Loucy (cell line): ENCODE measurements around the gene TMEM86A.

Experiments
- H2AFZ ChIP-seq: fragments of 200-600 bp; sonication (generic); 2 replicates; pipeline ENCODE4 v1.6.0; 2016; ENCODE audit warnings: antibody characterized with exemption, mild to moderate bottlenecking, low read length, moderate library complexity
- H3F3A ChIP-seq: fragments of 200-600 bp; 2 replicates; pipeline ENCODE4 v1.6.0; 2016; ENCODE audit warnings: antibody characterized with exemption, low read depth, mild to moderate bottlenecking
- H3K27me3 ChIP-seq: fragments of 200-600 bp; sonication (generic); 2 replicates; pipeline ENCODE4 v1.6.1; 2014; ENCODE audit warnings: low read length, mild to moderate bottlenecking; ENCODE audit not compliant: insufficient read depth, poor library complexity, severe bottlenecking
- H3K36me3 ChIP-seq: fragments of 200-600 bp; sonication (generic); 2 replicates; pipeline ENCODE4 v1.6.1; 2016; ENCODE audit warnings: low read length; ENCODE audit not compliant: insufficient read depth
- H3K4me1 ChIP-seq: fragments of 200-600 bp; sonication (generic); 2 replicates; pipeline ENCODE4 v1.5.1; 2014; ENCODE audit warnings: low read length, mild to moderate bottlenecking; ENCODE audit not compliant: insufficient read depth, poor library complexity, severe bottlenecking
- H3K4me2 ChIP-seq: fragments of 200-600 bp; sonication (generic); 2 replicates; pipeline ENCODE4 v1.6.0; 2014; ENCODE audit warnings: antibody characterized with exemption, low read length, low read depth, mild to moderate bottlenecking; ENCODE audit not compliant: poor library complexity, severe bottlenecking
- H3K4me3 ChIP-seq: fragments of 200-600 bp; sonication (generic); 2 replicates; pipeline ENCODE4 v1.5.1; 2014; ENCODE audit warnings: low read length, mild to moderate bottlenecking, mixed read lengths; ENCODE audit not compliant: poor library complexity, severe bottlenecking
- H3K79me2 ChIP-seq: fragments of 200-600 bp; sonication (generic); 2 replicates; pipeline ENCODE4 v1.6.1; 2014; ENCODE audit warnings: low read length; ENCODE audit not compliant: insufficient read depth
- H3K9ac ChIP-seq: fragments of 200-600 bp; sonication (generic); 2 replicates; pipeline ENCODE4 v1.6.0; 2014; ENCODE audit warnings: mild to moderate bottlenecking, low read depth, low read length, moderate library complexity; ENCODE audit not compliant: poor library complexity, severe bottlenecking
- H3K9me2 ChIP-seq: fragments of 200-600 bp; sonication (generic); replicated peaks from 2 replicates; pipeline ENCODE4 v1.6.1; 2016; ENCODE audit warnings: low read depth, low read length, mixed read lengths
- H3K9me3 ChIP-seq: fragments of 200-600 bp; sonication (generic); 2 replicates; pipeline ENCODE4 v1.6.1; 2014; ENCODE audit warnings: mild to moderate bottlenecking, antibody characterized with exemption, low read length, low read depth; ENCODE audit not compliant: insufficient read depth
- H4K20me1 ChIP-seq: fragments of 200-600 bp; sonication (generic); 2 replicates; pipeline ENCODE4 v1.6.0; 2014; ENCODE audit warnings: antibody characterized with exemption, low read length, mild to moderate bottlenecking; ENCODE audit not compliant: insufficient read depth, poor library complexity, severe bottlenecking
- CTCF ChIP-seq: fragments of 200-600 bp; sonication (generic); conservative IDR thresholded peaks from 2 replicates; pipeline ENCODE4 v1.5.1; 2014; ENCODE audit warnings: mild to moderate bottlenecking, antibody characterized with exemption, low read length
- EZH2phosphoT487 ChIP-seq: fragments of 200-600 bp; IDR thresholded peaks from 2 replicates; pipeline ENCODE4 v1.6.1; 2018; ENCODE audit warnings: antibody characterized with exemption, mild to moderate bottlenecking, moderate library complexity, borderline replicate concordance

Gene TMEM86A

DNA sequence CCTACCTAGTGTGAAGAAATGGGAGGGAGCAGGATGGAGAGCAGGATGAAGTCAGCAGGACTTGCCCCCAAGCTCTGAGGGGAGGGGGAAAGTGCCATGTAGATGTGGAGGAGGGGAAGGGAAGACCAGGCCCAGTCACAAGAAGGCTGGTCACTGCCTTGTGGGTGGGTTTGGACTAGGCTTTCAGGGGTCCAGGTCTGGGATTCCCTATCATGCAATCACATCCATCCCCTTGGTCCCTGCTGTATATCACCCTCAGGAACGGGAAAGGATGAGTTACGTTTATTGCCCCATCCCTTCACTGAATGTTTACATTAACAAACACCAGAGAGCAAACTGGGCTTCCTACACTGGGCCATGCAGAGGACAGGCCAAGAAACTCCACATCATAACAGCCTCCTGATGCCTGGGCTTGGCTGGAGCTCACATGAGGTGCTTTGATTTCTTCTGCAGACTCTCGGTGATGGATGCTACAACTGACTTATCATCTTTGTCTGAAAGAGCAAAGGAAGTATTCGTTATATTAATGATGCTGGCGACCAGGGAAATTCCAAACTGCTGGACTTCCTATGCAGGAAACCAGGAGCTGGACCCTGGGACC, 5.6 kb downstream of the TMEM86A start:
- Histone ChIP-seq H3K27me3 (peaks cover 41% of the 10 kb centered on the region), H2AFZ (no peak overlapping the region), H3K9ac (no peak overlapping the region), H4K20me1 (no peaks in the 10 kb centered on the region), H3K9me2 (no peaks in the 10 kb centered on the region), H3K4me3 (no peak overlapping the region), H3K4me2 (no peak overlapping the region), H3F3A (no peaks in the 10 kb centered on the region), H3K79me2 (no peaks in the 10 kb centered on the region), H3K36me3 (no peaks in the 10 kb centered on the region), H3K4me1 (peaks cover 1% of the 10 kb centered on the region), H3K9me3 (no peaks in the 10 kb centered on the region)
- no peak for TF ChIP-seq EZH2phosphoT487

- Histone ChIP-seq H3F3A (no peaks in the 10 kb centered on the region), H3K36me3 (no peaks in the 10 kb centered on the region), H3K4me1 (no peaks in the 10 kb centered on the region), H3K27me3 (peaks cover 40% of the 10 kb centered on the region), H4K20me1 (no peaks in the 10 kb centered on the region), H3K9me2 (no peaks in the 10 kb centered on the region), H3K4me3 (no peak overlapping the region), H3K9me3 (no peaks in the 10 kb centered on the region), H3K9ac (no peak overlapping the region), H3K79me2 (no peaks in the 10 kb centered on the region), H3K4me2 (no peak overlapping the region), H2AFZ (no peak overlapping the region)
- no peak for TF ChIP-seq EZH2phosphoT487
- TF ChIP-seq CTCF, result no peak
Measured at GRCh38 chr11:18704698-18705097, 6.1 kb downstream of the TMEM86A start.

DNA sequence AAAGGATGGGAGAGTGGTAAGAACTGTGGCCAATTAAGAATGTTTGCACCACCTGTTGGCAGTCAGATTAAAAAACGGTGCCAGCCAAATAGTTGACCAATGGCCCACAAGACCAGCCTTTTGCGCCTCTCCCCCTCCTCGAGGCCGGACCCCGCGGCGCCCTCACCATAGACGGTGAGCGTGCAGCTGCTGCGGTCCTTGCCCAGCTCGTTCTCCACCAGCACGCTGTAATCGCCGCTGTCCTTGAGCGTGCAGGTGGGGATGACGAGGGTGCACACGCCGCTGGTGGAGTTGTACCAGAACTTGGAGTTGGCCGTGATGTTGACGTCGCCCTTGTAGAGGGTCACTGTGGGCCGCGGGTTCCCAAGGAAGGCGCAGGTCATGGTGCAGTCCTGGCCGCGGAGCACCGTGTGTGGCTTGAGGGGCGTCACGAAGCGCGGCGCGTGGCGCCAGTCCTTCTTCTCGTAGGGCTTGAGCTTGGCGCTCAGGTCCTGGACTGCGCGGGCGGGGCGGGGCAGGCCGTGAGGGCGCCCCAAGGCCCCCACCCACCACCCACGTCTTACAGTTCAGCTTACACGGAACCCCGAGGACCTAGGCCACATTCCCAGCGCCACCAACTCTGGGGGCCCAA, 7.2 kb downstream of the TMEM86A start:
- H2AFZ ChIP-seq, result no peak overlapping the region
- TF ChIP-seq EZH2phosphoT487 (no peak), CTCF (no peak)
- H3K4me1 ChIP-seq, result no peaks in the 10 kb centered on the region
- no peaks in the 10 kb centered on the region for H3K79me2 ChIP-seq
- H3K9me2 ChIP-seq, result no peaks in the 10 kb centered on the region
- H3K9ac ChIP-seq, result no peak overlapping the region
- no peaks in the 10 kb centered on the region for H3K36me3 ChIP-seq
- H3K4me2 ChIP-seq, result no peak overlapping the region
- no peak overlapping the region for H3K4me3 ChIP-seq
- H3K27me3 ChIP-seq, result peaks cover 38% of the 10 kb centered on the region
- no peaks in the 10 kb centered on the region for H4K20me1 ChIP-seq
- no peaks in the 10 kb centered on the region for H3F3A ChIP-seq
- H3K9me3 ChIP-seq, result no peaks in the 10 kb centered on the region
